GM23248 (cell line): ENCODE measurements around the gene ERBB4.
"Not testable (repeated sequence)": the region's sequence is repeated elsewhere in the genome, so short reads cannot be mapped to it uniquely, and the experiment has no call there.

Experiments used
- EZH2 ChIP-seq: fragments of 200-600 bp; sonication (generic); IDR thresholded peaks from 2 replicates; pipeline ENCODE4 v1.6.1; 2018; ENCODE audit warnings: antibody characterized with exemption, mild to moderate bottlenecking; ENCODE audit not compliant: insufficient read depth, poor library complexity, severe bottlenecking
- EZH2phosphoT487 ChIP-seq: fragments of 200-600 bp; sonication (generic); IDR thresholded peaks from 2 replicates; pipeline ENCODE4 v1.6.1; 2018; ENCODE audit warnings: antibody characterized with exemption, moderate library complexity, mild to moderate bottlenecking, low read depth; ENCODE audit not compliant: insufficient read depth

GRCh38 chr2:212106536-212106935 lies 432.1 kb downstream of the ERBB4 start:
- TF ChIP-seq EZH2, EZH2phosphoT487: not testable (repeated sequence)
